T-helper 1 cell treated with Interleukin-12 subunit alpha and Interleukin-12 subunit beta and Interleukin-4 antibody, amounts not matched to agents 30 μg/mL and 1 μg/mL, for 36 hours (primary cell): ENCODE results near the gene TBCA.

Experiments used
- H3K27ac Mint-ChIP-seq: one replicate; pipeline ENCODE4 v1.8.0; 2021; ENCODE audit warnings: mild to moderate bottlenecking, mixed read lengths
- H3K27me3 Mint-ChIP-seq: one replicate; pipeline ENCODE4 v1.8.0; 2021; ENCODE audit warnings: low read depth, mixed read lengths
- H3K36me3 Mint-ChIP-seq: one replicate; pipeline ENCODE4 v1.8.0; 2021; ENCODE audit warnings: low read depth, mixed read lengths
- H3K4me1 Mint-ChIP-seq: one replicate; pipeline ENCODE4 v1.8.0; 2021; ENCODE audit warnings: low read depth, mixed read lengths
- H3K4me3 Mint-ChIP-seq: one replicate; pipeline ENCODE4 v1.8.0; 2021; ENCODE audit warnings: mild to moderate bottlenecking, moderate library complexity, mixed read lengths
- H3K9me3 Mint-ChIP-seq: one replicate; pipeline ENCODE4 v1.8.0; 2021; ENCODE audit warnings: mixed read lengths

TBCA gene

GRCh38 chr5:77650686-77651085 is 125.5 kb downstream of the TBCA start:
- Mint-ChIP-seq H3K9me3 (no peaks in the 10 kb centered on the region), H3K27me3 (peaks cover 72% of the 10 kb centered on the region), H3K27ac (no peak overlapping the region)

GRCh38 chr5:77649776-77650175 is 126.4 kb downstream of the TBCA start:
- Mint-ChIP-seq H3K36me3 (no peaks in the 10 kb centered on the region), H3K9me3 (no peaks in the 10 kb centered on the region), H3K27me3 (peaks cover 78% of the 10 kb centered on the region), H3K27ac (no peak overlapping the region), H3K4me3 (no peak overlapping the region), H3K4me1 (peaks cover 4% of the 10 kb centered on the region)

More at GRCh38 chr5:77650686-77651085, 125.5 kb downstream of the TBCA start:
- no peak overlapping the region for H3K4me3 Mint-ChIP-seq
- H3K36me3 Mint-ChIP-seq: no peaks in the 10 kb centered on the region
- H3K4me1 Mint-ChIP-seq: no peaks in the 10 kb centered on the region

GRCh38 chr5:77645995-77646639 is 130.0 kb downstream of the TBCA start:
- Mint-ChIP-seq H3K9me3 (no peaks in the 10 kb centered on the region), H3K36me3 (peaks cover 6% of the 10 kb centered on the region), H3K4me1 (peaks cover 9% of the 10 kb centered on the region), H3K4me3 (no peak overlapping the region), H3K27ac (no peak overlapping the region), H3K27me3 (peaks cover 92% of the 10 kb centered on the region)

- H3K9me3 Mint-ChIP-seq: no peaks in the 10 kb centered on the region
- peak overlapping the region; percentile 5 for H3K27ac Mint-ChIP-seq
- H3K4me3 Mint-ChIP-seq: peak overlapping the region; percentile 29
Measured at GRCh38 chr5:77645158-77645994, 130.8 kb downstream of the TBCA start.

GRCh38 chr5:77644371-77645157 is 131.6 kb downstream of the TBCA start:
- H3K4me3 Mint-ChIP-seq: peak overlapping the region; percentile 29
- peaks cover 7% of the 10 kb centered on the region for H3K36me3 Mint-ChIP-seq
- peak overlapping the region; percentile 5 for H3K27ac Mint-ChIP-seq

More at GRCh38 chr5:77645158-77645994, 130.8 kb downstream of the TBCA start:
- H3K4me1 Mint-ChIP-seq: peaks cover 11% of the 10 kb centered on the region
- peaks cover 7% of the 10 kb centered on the region for H3K36me3 Mint-ChIP-seq
- peaks cover 95% of the 10 kb centered on the region for H3K27me3 Mint-ChIP-seq

GRCh38 chr5:77643654-77644370 is 132.3 kb downstream of the TBCA start:
- peaks cover 95% of the 10 kb centered on the region for H3K27me3 Mint-ChIP-seq
- H3K4me3 Mint-ChIP-seq: no peak overlapping the region
- H3K9me3 Mint-ChIP-seq: no peaks in the 10 kb centered on the region
- peaks cover 12% of the 10 kb centered on the region for H3K4me1 Mint-ChIP-seq
- peak overlapping the region; percentile 1 for H3K27ac Mint-ChIP-seq
- H3K36me3 Mint-ChIP-seq: peaks cover 7% of the 10 kb centered on the region

More at GRCh38 chr5:77644371-77645157, 131.6 kb downstream of the TBCA start:
- Mint-ChIP-seq H3K27me3 (peaks cover 95% of the 10 kb centered on the region), H3K4me1 (peaks cover 11% of the 10 kb centered on the region), H3K9me3 (no peaks in the 10 kb centered on the region)

GRCh38 chr5:77642738-77643653 is 133.1 kb downstream of the TBCA start:
- peaks cover 12% of the 10 kb centered on the region for H3K4me1 Mint-ChIP-seq
- H3K27me3 Mint-ChIP-seq: peaks cover 90% of the 10 kb centered on the region
- H3K36me3 Mint-ChIP-seq: peaks cover 7% of the 10 kb centered on the region
- no peaks in the 10 kb centered on the region for H3K9me3 Mint-ChIP-seq
- H3K4me3 Mint-ChIP-seq: no peak overlapping the region
- peak overlapping the region; percentile 59 for H3K27ac Mint-ChIP-seq

- H3K27me3 Mint-ChIP-seq: peaks cover 90% of the 10 kb centered on the region
- H3K36me3 Mint-ChIP-seq: peaks cover 13% of the 10 kb centered on the region
- no peak overlapping the region for H3K27ac Mint-ChIP-seq
- peaks cover 16% of the 10 kb centered on the region for H3K4me1 Mint-ChIP-seq
- no peak overlapping the region for H3K4me3 Mint-ChIP-seq
- peaks cover 7% of the 10 kb centered on the region for H3K9me3 Mint-ChIP-seq
Measured at GRCh38 chr5:77641963-77642737, 134.0 kb downstream of the TBCA start.

GRCh38 chr5:77641397-77641943 is 134.7 kb downstream of the TBCA start:
- peak overlapping the region; percentile 34 for H3K27ac Mint-ChIP-seq
- H3K27me3 Mint-ChIP-seq: peaks cover 87% of the 10 kb centered on the region
- no peak overlapping the region for H3K4me3 Mint-ChIP-seq
- peaks cover 7% of the 10 kb centered on the region for H3K9me3 Mint-ChIP-seq
- peaks cover 13% of the 10 kb centered on the region for H3K36me3 Mint-ChIP-seq
- peaks cover 16% of the 10 kb centered on the region for H3K4me1 Mint-ChIP-seq
